ENCODE data around the gene FCHSD1. TPM values are rescaled to one million over a fixed set of nuclear protein-coding genes. Genes with fewer than 3 reads are reported as not detected.

FCHSD1 gene
- 39.2 and 61.7 TPM in 2 replicates for total RNA-seq

DNA sequence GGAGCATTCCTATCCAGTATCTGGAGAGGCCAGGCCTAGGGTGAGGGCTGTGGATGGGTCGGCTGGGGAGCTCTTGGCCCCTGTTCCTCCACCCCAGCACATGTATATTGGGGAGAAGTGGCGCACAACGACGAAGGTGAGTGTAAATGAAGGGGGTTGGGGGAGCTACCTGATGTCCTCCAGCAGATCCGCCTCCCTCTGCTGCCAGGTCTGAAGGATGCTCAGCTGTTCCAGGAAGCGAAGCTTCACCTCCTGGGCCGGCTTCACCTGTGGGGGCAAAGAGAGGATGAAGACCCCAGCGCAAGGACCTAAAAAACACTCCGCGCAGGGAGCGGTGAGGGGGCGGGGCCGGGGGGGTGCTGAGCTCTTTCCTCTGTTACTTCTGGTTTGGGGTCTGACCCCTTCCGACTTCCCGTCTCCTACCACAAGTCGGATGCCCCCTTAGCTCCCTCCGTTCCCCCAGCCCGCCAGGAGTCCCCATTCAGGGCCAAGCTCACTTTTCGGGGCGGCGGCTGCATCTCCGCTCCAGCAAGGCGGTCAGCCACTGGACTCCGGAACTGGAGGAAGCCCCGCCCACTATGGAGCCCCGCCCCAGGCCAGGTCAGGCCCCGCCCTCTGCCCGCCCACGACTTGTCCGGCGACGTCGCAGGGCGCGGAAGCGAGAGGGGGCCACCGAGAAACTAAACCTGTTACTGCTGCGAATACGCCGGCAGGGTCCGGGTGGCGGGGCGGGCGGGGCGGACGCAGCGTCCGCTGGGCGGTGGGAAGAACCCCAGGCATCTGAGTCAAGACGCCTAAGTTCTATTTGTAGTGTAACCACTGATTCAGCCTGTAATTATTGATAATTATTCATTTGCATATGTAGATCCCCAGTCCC, at the start of gene FCHSD1:
TSS of gene FCHSD1 (minus strand) at position 568 of the 877 bp plus-strand sequence. CDS start at position 518, 50 bp downstream.

DNA sequence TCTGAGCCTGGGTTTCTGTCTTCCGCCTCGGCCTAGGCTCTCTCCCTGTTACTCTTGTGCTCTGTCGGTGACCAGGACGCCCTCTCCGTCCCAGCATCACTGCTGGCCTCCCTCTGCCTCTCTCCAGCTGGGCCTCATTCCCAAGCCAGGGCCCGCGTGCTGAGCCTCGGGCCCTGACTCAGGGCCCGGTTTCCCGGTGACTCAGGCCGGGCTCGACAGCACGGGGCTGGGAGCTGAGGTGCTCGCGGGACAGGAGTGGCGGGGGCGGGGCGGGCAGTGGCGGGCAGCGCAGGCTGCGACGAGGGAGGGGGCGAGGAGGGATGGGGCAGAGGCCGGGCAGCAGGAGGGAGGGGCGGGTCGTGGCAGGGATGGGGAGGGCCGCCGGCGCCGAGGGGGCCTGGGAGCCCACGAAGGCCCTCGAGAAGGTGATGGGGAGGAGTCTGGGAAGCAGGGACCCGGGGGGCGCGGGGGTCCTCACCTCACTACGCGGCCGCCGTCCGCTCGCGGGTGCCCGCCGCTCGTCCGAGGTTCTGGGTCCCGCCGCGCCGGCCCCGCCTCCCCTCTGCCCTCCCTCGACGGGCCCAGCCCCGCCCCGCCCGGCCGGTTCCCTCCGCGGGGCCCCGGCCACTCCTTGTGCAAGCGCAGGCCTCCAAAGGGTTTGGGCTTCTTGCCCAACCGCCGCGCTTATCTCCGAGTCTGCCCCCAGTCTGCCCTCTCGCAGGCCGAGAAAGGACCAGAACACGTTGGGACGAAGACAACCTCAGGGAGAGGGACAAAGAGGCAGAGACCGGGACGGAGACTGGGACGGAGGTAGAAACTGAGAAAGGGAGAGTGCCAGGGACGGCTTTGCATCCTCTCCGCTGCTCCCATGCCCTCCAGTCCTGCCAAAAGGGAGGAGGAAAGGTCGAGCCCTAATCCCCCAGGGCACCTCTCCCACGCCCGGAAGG, 30.8 kb upstream of the FCHSD1 start, which contains the start of gene ARAP3:
TSS of gene ARAP3 (minus strand) at position 536 of the 947 bp plus-strand sequence. CDS start 1,744 bp downstream, outside the sequence.

DNA sequence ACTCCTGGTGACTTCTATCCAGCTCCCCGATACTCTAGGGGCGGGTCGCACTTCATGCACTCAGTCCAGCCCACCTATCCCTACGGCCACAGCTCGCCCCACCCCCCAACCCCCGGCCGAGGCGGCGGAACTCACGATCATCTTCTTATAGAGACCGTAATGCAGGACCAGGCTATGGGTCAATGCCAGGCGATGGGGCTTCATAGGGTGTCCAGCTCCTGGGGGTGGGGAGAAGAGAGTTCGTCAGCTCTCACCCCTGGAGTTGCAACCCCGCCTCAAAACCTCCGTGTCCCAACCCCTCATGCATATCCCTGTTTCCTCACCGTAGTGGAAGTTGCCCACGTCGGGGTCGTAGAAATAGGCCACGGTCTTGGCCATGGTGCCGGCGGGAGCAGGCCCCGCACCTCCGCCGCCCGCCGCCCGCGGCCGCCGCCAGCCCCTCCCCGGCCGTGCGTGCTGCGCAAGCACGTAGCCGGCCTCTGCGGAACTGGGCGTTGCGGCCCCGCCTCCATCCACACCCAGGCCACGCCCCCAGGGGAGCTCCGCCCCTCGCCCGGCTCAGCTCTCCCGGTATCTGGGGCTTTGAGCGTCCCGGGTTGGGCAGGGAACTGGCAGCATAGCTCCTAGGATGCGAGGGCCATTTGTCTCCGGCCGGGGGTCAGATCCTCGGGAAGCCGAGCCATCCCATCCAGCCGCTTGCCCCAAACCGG, 14.7 kb downstream of the FCHSD1 start, which contains the start of the genes HDAC3 and RELL2:
TSS of gene HDAC3 (minus strand) at position 437 of the 710 bp plus-strand sequence. CDS start at position 378, 59 bp downstream.
TSS of gene RELL2 (plus strand) at position 585 of the 710 bp plus-strand sequence. CDS start 1,229 bp downstream, outside the sequence.

DNA sequence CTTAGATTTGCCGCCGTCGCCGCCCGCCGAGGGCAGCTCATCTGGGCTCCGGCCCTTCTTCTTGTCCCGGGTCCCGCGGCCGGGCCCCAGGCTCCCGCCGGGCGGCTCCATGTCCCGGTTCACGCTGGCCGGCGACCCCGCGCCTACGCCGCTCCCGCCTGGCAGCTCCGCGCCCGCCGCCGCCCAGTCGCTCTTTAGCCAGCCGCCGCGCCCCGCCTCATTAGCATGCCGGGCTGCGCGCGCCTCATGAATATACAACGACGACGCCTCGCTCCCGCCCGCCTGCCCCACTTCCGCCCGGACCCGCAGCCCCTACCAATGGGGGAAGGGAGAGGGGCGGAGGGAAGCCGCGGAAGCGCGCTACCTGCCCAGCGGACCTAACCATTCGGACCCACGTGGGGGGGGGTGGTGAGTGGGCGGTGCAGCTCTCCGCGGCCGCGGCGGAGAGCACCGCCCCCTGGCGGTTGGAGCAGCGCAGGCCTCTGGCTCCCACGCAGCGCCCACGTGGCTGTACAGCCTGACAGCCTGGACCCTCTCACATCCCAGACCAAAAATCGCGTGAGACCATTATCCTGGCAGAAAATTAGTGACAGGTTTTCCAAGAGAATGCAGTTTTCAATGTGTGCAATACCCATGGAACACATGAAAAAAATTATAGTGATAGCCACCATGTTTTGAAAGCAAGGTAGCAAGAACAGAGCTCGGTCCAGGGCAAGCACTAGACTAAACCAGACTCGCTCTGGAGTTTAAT, 32.2 kb downstream of the FCHSD1 start, which contains the start of gene DIAPH1:
TSS of gene DIAPH1 (minus strand) at position 197 of the 751 bp plus-strand sequence. CDS start at position 111, 86 bp downstream.

Other genes with a start within 250 kb of the FCHSD1 start
- gene PCDHGA9, start 248.6 kb downstream of the FCHSD1 start, total RNA-seq, result 3.6 and 4.5 TPM in 2 replicates
- 2.4 and 2.8 TPM in 2 replicates for gene PCDHGB6, start 243.4 kb downstream of the FCHSD1 start, total RNA-seq
- gene PCDHGA10, start 238.4 kb downstream of the FCHSD1 start, total RNA-seq, result 6.8 and 8.6 TPM in 2 replicates
- 8.3 and 10.1 TPM in 2 replicates for gene PCDHGB7, start 233.7 kb downstream of the FCHSD1 start, total RNA-seq
- gene PCDHGA11, start 230.4 kb downstream of the FCHSD1 start, total RNA-seq, result 12.5 and 19.4 TPM in 2 replicates
- gene PCDHGA12, start 220.9 kb downstream of the FCHSD1 start, total RNA-seq, result 16.3 and 33.7 TPM in 2 replicates
- gene PCDHGC3, start 175.5 kb downstream of the FCHSD1 start, total RNA-seq, result 38.6 and 69.3 TPM in 2 replicates
- gene PCDHGC4, start 166.4 kb downstream of the FCHSD1 start, total RNA-seq, result 2.4 and 3.5 TPM in 2 replicates
- 2.4 and 10.2 TPM in 2 replicates for gene PCDHGC5, start 162.3 kb downstream of the FCHSD1 start, total RNA-seq
- gene DIAPH1, start 32.4 kb downstream of the FCHSD1 start, total RNA-seq, result 14.0 and 53.9 TPM in 2 replicates
- gene HDAC3, start 14.6 kb downstream of the FCHSD1 start, total RNA-seq, result 44.2 and 49.2 TPM in 2 replicates
- gene RELL2, start 14.4 kb downstream of the FCHSD1 start, total RNA-seq, result 3.9 and 7.0 TPM in 2 replicates
- gene ARAP3, start 30.8 kb upstream of the FCHSD1 start, total RNA-seq, result 8.9 and 14.5 TPM in 2 replicates
- 0.60 and 0.89 TPM in 2 replicates for gene PCDH1, start 227.0 kb upstream of the FCHSD1 start, total RNA-seq